Measurements from ENCODE around the gene UBFD1. TPM values are rescaled to one million over a fixed set of nuclear protein-coding genes. Genes with fewer than 3 reads are reported as not detected.

Gene UBFD1
- total and polyA plus RNA-seq, 2 of the 8 experiments (the other 6 are each of a cell fraction or from before 2014, with no cell fraction given): 66.3 to 106 TPM

DNA sequence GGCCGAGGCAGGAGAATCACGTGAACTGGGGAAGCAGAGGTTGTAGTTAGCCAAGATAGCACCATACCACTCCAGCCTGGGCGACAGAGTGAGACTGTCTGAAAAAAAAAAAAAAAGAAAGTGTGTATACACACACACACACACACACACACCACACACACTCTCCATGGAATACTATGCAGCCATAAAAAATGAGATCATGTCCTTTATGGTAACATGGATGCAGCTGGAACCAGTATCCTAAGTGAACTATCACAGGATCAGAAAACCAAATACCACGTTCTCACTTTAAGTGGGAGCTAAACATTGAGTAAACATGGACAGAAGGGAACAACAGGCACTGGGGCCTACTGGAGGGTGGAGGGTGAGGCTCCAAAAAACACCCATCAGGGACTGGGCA, 21.8 kb downstream of the UBFD1 start (continued):
- TF ChIP-seq CTBP2 (IDR thresholded peaks at IDR 0.05; ENCODE audit: borderline replicate concordance, insufficient read depth, insufficient read length, low read length) (no peak), RNF2 (IDR thresholded peaks at IDR 0.05; ENCODE audit: borderline replicate concordance, low read depth, low read length, missing control alignments, poor library complexity, severe bottlenecking) (no peak), SP2 (IDR thresholded peaks at IDR 0.05; ENCODE audit: low read length) (no peak), SP4 (IDR thresholded peaks at IDR 0.05; ENCODE audit: low read length) (no peak), EP300 (IDR thresholded peaks at IDR 0.05; ENCODE audit: borderline replicate concordance in 1 of 2, low read depth in 2 of 2, low read length in 2 of 2) (no peak)

All from H1 (cell line).